ENCODE measurements around the gene PRDM2.

PRDM2 gene

DNA sequence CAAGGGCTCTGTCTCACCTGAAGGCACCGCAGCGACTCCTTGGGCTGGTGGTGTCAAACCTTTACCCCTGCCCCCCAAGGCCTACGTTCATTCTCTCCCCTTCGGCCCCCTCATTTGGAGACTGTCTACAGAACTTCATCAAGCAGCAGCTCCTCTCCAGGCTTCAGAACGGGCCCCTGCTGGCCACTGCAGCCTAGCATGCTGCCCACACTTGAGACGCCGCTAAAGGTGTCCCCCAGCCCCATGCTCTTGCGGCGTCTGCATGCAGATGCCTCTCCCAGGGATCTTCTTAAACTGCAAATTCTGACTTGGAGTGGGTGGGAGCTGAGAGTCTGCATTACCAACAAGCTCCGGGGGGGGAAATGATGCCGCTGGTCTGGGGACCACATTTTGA lies 104.2 kb downstream of the PRDM2 start:
- Histone ChIP-seq H3K4me3 (ENCODE audit: low read length) (no peak overlapping the region), H3K36me3 (replicated peaks; ENCODE audit: insufficient read depth, low read length) (no peaks in the 10 kb centered on the region), H3K79me2 (ENCODE audit: low read length) (no peaks in the 10 kb centered on the region), H3K27ac (ENCODE audit: low read length) (no peak overlapping the region), H3K9ac (ENCODE audit: low read length) (no peak overlapping the region), H3K9me3 (replicated peaks; ENCODE audit: insufficient read depth, low read length) (no peaks in the 10 kb centered on the region), H4K20me1 (ENCODE audit: insufficient read depth, low read length) (no peaks in the 10 kb centered on the region), H3F3A (ENCODE audit: insufficient read depth, low read length) (no peaks in the 10 kb centered on the region), H3K4me2 (ENCODE audit: low read depth, low read length) (no peak overlapping the region), H3K9me2 (replicated peaks; ENCODE audit: insufficient read depth, low read length) (no peaks in the 10 kb centered on the region), H2AFZ (ENCODE audit: low read length) (no peak overlapping the region), H3K4me1 (ENCODE audit: low read length) (no peaks in the 10 kb centered on the region), H3K27me3 (replicated peaks; ENCODE audit: insufficient read depth, low read length) (no peaks in the 10 kb centered on the region)
- TF ChIP-seq, protein P1, sequence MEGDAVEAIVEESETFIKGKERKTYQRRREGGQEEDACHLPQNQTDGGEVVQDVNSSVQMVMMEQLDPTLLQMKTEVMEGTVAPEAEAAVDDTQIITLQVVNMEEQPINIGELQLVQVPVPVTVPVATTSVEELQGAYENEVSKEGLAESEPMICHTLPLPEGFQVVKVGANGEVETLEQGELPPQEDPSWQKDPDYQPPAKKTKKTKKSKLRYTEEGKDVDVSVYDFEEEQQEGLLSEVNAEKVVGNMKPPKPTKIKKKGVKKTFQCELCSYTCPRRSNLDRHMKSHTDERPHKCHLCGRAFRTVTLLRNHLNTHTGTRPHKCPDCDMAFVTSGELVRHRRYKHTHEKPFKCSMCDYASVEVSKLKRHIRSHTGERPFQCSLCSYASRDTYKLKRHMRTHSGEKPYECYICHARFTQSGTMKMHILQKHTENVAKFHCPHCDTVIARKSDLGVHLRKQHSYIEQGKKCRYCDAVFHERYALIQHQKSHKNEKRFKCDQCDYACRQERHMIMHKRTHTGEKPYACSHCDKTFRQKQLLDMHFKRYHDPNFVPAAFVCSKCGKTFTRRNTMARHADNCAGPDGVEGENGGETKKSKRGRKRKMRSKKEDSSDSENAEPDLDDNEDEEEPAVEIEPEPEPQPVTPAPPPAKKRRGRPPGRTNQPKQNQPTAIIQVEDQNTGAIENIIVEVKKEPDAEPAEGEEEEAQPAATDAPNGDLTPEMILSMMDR (IDR thresholded peaks at IDR 0.05; ENCODE audit: low read length): no peak
- TF ChIP-seq EZH2 (optimal IDR thresholded peaks at IDR 0.05; ENCODE audit: low read depth, low read length) (no peak), EZH2phosphoT487 (IDR thresholded peaks at IDR 0.05; ENCODE audit: low read length) (no peak)
- no peak for DNase-seq

- Histone ChIP-seq H2AFZ (ENCODE audit: low read length) (no peak overlapping the region), H4K20me1 (ENCODE audit: insufficient read depth, low read length) (no peaks in the 10 kb centered on the region), H3K9me3 (replicated peaks; ENCODE audit: insufficient read depth, low read length) (no peaks in the 10 kb centered on the region), H3K9me2 (replicated peaks; ENCODE audit: insufficient read depth, low read length) (no peaks in the 10 kb centered on the region), H3K4me3 (ENCODE audit: low read length) (no peak overlapping the region), H3K4me2 (ENCODE audit: low read depth, low read length) (no peak overlapping the region), H3K27ac (ENCODE audit: low read length) (no peak overlapping the region), H3K79me2 (ENCODE audit: low read length) (no peaks in the 10 kb centered on the region), H3K27me3 (replicated peaks; ENCODE audit: insufficient read depth, low read length) (no peaks in the 10 kb centered on the region), H3K4me1 (ENCODE audit: low read length) (no peaks in the 10 kb centered on the region), H3K9ac (ENCODE audit: low read length) (no peak overlapping the region), H3F3A (ENCODE audit: insufficient read depth, low read length) (no peaks in the 10 kb centered on the region), H3K36me3 (replicated peaks; ENCODE audit: insufficient read depth, low read length) (no peaks in the 10 kb centered on the region)
- no peak for DNase-seq
- TF ChIP-seq EZH2 (optimal IDR thresholded peaks at IDR 0.05; ENCODE audit: low read depth, low read length): no peak
- TF ChIP-seq, protein P1 (IDR thresholded peaks at IDR 0.05; ENCODE audit: low read length): no peak
- no peak for TF ChIP-seq EZH2phosphoT487 (IDR thresholded peaks at IDR 0.05; ENCODE audit: low read length)
These were observed 105.4 kb downstream of the PRDM2 start for GRCh38 chr1:13805431-13805830.

DNA sequence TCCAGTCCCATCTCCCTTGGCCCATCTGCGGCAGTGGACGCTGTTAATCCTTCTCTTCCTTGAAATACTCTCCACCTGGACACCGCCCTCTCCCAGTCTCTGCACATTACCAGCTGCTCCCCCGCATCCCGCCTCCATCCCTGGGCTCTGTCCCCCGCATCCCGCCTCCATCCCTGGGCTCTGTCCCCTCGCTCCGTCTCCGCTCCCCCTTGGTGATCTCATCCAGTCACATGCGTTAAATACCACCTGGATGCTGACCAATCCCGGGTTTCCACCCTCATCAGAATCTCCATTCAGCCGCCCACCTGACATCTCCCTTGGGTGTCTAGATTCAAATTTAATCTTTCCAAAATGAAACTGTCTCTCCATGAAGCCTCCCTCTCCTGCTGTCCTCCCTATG lies 106.1 kb downstream of the PRDM2 start:
- Histone ChIP-seq H3K4me1 (ENCODE audit: low read length) (no peaks in the 10 kb centered on the region), H3K4me3 (ENCODE audit: low read length) (no peak overlapping the region), H2AFZ (ENCODE audit: low read length) (no peak overlapping the region), H3K4me2 (ENCODE audit: low read depth, low read length) (no peak overlapping the region), H3K27me3 (replicated peaks; ENCODE audit: insufficient read depth, low read length) (no peaks in the 10 kb centered on the region), H3K9me3 (replicated peaks; ENCODE audit: insufficient read depth, low read length) (no peaks in the 10 kb centered on the region), H3F3A (ENCODE audit: insufficient read depth, low read length) (no peaks in the 10 kb centered on the region), H3K9me2 (replicated peaks; ENCODE audit: insufficient read depth, low read length) (no peaks in the 10 kb centered on the region), H3K79me2 (ENCODE audit: low read length) (no peaks in the 10 kb centered on the region), H3K9ac (ENCODE audit: low read length) (no peak overlapping the region), H3K27ac (ENCODE audit: low read length) (no peak overlapping the region), H3K36me3 (replicated peaks; ENCODE audit: insufficient read depth, low read length) (no peaks in the 10 kb centered on the region), H4K20me1 (ENCODE audit: insufficient read depth, low read length) (no peaks in the 10 kb centered on the region)
- no peak for TF ChIP-seq EZH2phosphoT487 (IDR thresholded peaks at IDR 0.05; ENCODE audit: low read length)
- no peak for TF ChIP-seq EZH2 (optimal IDR thresholded peaks at IDR 0.05; ENCODE audit: low read depth, low read length)
- TF ChIP-seq, protein P1 (IDR thresholded peaks at IDR 0.05; ENCODE audit: low read length): no peak
- no peak for DNase-seq
